ENCODE measurements around the gene MINDY1.

The MINDY1 gene

DNA sequence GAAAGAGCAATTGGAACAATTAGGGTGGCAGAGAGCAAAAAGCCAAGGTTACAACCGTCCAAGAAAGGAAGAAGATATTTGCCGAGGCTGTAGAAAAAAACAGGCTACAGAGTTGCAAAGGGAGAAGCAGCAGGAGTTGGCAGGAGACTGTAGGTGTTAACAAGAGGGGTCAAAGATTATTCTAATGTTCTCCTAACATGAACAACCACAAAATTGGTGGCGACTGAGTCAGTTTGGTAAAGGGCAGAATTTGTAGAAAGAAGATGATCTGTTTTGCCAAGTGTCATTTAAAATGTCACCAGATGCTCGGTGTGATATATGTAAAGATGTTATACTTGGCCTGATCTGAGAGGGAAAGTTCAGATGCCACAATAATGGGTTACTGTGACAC is 1.1 kb upstream of the MINDY1 start:
- TF ChIP-seq, protein P1, sequence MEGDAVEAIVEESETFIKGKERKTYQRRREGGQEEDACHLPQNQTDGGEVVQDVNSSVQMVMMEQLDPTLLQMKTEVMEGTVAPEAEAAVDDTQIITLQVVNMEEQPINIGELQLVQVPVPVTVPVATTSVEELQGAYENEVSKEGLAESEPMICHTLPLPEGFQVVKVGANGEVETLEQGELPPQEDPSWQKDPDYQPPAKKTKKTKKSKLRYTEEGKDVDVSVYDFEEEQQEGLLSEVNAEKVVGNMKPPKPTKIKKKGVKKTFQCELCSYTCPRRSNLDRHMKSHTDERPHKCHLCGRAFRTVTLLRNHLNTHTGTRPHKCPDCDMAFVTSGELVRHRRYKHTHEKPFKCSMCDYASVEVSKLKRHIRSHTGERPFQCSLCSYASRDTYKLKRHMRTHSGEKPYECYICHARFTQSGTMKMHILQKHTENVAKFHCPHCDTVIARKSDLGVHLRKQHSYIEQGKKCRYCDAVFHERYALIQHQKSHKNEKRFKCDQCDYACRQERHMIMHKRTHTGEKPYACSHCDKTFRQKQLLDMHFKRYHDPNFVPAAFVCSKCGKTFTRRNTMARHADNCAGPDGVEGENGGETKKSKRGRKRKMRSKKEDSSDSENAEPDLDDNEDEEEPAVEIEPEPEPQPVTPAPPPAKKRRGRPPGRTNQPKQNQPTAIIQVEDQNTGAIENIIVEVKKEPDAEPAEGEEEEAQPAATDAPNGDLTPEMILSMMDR (IDR thresholded peaks at IDR 0.05; ENCODE audit: low read depth, low read length, missing control alignments): no peak
- peak overlapping the region; percentile 85 for H3K4me3 ChIP-seq (ENCODE audit: low read depth, low read length)
- no peak for DNase-seq (ENCODE audit: low read depth)

DNA sequence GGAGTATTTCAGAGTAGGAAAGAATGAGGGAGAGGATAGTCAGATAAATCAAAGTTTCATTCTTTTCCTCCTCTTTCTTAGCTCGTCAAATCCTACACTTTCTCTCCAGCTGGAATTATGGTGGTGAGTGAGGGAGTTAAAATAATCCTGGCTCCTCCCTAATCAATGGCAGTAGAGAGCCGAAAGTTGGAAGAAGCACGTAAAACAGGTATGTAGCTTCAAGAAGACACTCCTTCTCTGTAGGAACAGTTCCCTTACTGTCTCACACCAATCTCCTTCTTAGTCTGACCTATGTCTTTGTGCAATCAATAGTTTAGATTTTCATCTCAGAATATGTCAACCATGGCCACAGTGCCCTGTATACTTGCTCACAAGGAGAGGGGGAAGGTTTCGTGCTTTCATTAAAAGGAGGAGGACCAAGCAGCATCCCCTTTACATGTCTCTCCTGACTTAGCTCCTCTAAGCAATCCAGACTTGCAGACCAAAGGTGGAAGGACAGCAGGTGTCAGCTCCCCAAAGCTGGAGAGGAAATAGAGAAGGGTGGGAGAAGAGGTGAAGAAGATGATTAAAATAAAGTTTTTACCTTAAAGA is 878 bp downstream of the MINDY1 start:
- TF ChIP-seq, protein P1 (IDR thresholded peaks at IDR 0.05; ENCODE audit: low read depth, low read length, missing control alignments): no peak
- peak overlapping the region; percentile 56 for H3K4me3 ChIP-seq (ENCODE audit: low read depth, low read length)
- no peak for DNase-seq (ENCODE audit: low read depth)

DNA sequence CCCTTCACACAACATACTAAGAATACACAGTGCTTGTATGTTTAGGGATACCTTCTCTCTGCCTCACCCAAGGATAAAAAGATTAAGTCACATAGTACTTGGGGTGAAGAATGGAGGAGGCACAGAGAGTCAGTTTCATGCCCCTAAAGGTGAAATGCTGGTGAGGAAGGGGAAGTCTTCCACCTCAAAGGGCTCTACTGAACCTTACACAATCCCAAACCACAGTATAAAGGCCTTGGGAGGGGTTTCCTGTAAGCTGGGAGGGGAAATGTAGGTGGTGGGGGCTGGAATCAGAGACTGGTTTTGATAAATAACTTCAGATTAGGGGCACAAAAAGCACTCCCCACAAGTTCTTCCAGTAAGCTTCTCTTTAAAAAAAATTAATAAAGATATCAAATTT is 3.5 kb downstream of the MINDY1 start:
- H3K4me3 ChIP-seq (ENCODE audit: low read depth, low read length): no peak overlapping the region
- no peak for DNase-seq (ENCODE audit: low read depth)
- TF ChIP-seq, protein P1 (IDR thresholded peaks at IDR 0.05; ENCODE audit: low read depth, low read length, missing control alignments): no peak

DNA sequence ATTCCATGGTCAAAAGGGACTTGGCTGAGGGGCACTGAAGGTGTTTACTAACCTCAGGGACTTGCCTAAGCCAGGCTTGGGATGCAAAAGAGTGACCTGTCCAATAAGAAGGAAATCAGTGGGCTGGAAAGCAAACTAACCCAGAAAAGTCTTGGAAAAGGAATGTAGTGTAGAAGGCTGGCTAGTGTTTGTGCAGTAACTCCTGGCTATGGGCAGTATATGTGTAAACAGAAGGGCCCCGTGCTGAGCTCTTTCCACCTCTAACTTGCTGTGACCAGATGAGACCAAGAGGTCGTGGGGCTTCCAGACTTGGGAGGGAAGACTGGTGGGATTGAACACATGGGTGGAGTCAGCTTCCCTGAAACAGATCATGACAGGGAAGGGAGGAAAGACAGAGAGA is 4.1 kb downstream of the MINDY1 start:
- H3K4me3 ChIP-seq (ENCODE audit: low read depth, low read length): no peak overlapping the region
- TF ChIP-seq, protein P1 (IDR thresholded peaks at IDR 0.05; ENCODE audit: low read depth, low read length, missing control alignments): no peak
- DNase-seq (ENCODE audit: low read depth): no peak

DNA sequence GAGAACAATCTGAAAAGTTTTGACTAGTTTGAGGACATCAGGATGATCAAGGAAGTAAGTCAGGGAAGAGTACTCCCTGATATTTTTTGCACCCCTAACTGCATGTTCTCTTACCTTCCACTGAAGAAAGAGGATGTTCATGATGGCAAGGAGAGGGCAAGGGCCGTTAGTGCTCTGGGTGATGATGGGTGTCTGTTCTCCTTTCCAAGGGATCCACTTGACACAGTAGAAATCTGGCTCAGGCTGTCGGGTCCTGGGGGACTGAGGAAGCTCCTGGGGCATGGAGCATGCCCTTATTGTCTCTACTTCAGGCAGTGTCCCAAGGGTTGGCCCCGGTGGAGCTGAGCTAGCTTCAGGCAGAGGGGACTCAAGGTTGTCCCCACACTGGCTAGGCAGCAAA is 4.7 kb downstream of the MINDY1 start:
- DNase-seq (ENCODE audit: low read depth): no peak
- TF ChIP-seq, protein P1 (IDR thresholded peaks at IDR 0.05; ENCODE audit: low read depth, low read length, missing control alignments): no peak
- no peak overlapping the region for H3K4me3 ChIP-seq (ENCODE audit: low read depth, low read length)

DNA sequence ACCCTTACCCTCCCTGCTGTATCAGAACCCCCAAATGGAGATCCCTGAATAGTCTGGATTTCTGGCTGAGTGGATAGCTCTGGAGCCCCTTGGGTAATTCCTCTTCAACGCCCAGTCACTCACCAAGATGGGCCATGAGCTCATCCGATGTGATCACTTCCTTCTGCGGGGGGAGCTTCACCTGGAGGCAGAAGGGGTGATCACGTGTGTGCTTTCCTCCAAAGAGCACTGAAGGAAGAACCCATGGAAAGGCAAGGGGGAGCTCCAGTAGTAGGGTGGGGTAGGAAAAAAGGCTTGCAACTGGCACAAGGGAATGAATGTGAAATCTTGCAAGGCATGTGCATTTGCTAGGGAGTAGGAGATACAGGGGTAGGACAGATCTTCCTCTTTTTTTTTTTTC is 5.1 kb downstream of the MINDY1 start:
- no peak overlapping the region for H3K4me3 ChIP-seq (ENCODE audit: low read depth, low read length)
- no peak for DNase-seq (ENCODE audit: low read depth)
- TF ChIP-seq, protein P1 (IDR thresholded peaks at IDR 0.05; ENCODE audit: low read depth, low read length, missing control alignments): no peak

DNA sequence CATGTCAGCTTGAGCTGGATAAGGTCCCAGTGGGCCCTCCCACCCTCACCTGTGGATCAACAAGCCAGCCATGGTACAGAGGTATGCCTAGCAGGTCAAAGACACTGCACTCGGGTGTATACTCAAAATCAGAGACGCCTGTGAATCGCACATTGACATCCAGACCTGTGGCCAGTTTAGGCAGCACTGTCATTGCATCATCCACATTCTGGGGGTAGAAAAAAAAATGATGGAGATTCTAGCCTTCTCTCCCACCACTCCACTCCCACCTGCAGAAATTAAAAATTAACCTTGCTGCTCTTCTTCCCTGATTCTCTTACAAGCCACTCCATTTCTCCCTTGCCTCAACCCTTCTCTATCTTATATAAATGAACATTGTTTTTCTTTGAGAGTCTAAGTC is 6.3 kb downstream of the MINDY1 start:
- TF ChIP-seq, protein P1 (IDR thresholded peaks at IDR 0.05; ENCODE audit: low read depth, low read length, missing control alignments): no peak
- H3K4me3 ChIP-seq (ENCODE audit: low read depth, low read length): no peak overlapping the region
- no peak for DNase-seq (ENCODE audit: low read depth)
